ENCODE data around the gene VLDLR.

- TF ChIP-seq ZFP3 (CRISPR knock-in tag; IDR thresholded peaks at IDR 0.05) (no peak), CREB5 (CRISPR knock-in tag; IDR thresholded peaks at IDR 0.05; ENCODE audit: low read depth) (no peak)
These were observed 21.7 kb upstream of the VLDLR start for GRCh38 chr9:2599896-2600295.

Measured in SK-N-SH treated with all-trans-retinoic acid at 6 μM for 48 hours (cell line).